ENCODE results near the gene MC3R.

The MC3R gene

GRCh38 chr20:56245761-56246160 is 2.8 kb upstream of the MC3R start:
- H3K27me3 ChIP-seq (replicated peaks; ENCODE audit: control insufficient read depth, insufficient read depth, low read length, poor library complexity, severe bottlenecking) = no peaks in the 10 kb centered on the region
- DNase-seq = no peak
- H3K4me3 ChIP-seq (ENCODE audit: insufficient read depth, low read depth, low read length, poor library complexity, severe bottlenecking) = no peak overlapping the region
- H3K9me3 ChIP-seq (ENCODE audit: control insufficient read depth, low read length) = no peaks in the 10 kb centered on the region
- H3K27ac ChIP-seq (ENCODE audit: insufficient read depth, low read length, poor library complexity, severe bottlenecking) = no peak overlapping the region
- no peaks in the 10 kb centered on the region for H3K36me3 ChIP-seq (ENCODE audit: control insufficient read depth, insufficient read depth, low read length)
- no peaks in the 10 kb centered on the region for H3K4me1 ChIP-seq (ENCODE audit: control insufficient read depth, insufficient read depth, low read length, poor library complexity, severe bottlenecking)

DNA sequence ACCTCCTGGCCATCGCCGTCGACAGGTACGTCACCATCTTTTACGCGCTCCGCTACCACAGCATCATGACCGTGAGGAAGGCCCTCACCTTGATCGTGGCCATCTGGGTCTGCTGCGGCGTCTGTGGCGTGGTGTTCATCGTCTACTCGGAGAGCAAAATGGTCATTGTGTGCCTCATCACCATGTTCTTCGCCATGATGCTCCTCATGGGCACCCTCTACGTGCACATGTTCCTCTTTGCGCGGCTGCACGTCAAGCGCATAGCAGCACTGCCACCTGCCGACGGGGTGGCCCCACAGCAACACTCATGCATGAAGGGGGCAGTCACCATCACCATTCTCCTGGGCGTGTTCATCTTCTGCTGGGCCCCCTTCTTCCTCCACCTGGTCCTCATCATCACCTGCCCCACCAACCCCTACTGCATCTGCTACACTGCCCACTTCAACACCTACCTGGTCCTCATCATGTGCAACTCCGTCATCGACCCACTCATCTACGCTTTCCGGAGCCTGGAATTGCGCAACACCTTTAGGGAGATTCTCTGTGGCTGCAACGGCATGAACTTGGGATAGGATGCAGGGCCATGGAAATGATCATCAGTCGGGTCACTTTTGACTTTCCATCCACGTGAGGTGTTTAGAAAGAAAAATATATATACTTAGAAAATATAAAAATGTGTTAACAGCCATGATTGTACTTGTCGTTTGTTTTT is 868 bp downstream of the MC3R start:
- Histone ChIP-seq H3K9me3 (ENCODE audit: control insufficient read depth, low read length) (no peaks in the 10 kb centered on the region), H3K36me3 (ENCODE audit: control insufficient read depth, insufficient read depth, low read length) (no peaks in the 10 kb centered on the region), H3K27ac (ENCODE audit: insufficient read depth, low read length, poor library complexity, severe bottlenecking) (no peak overlapping the region), H3K4me3 (ENCODE audit: insufficient read depth, low read depth, low read length, poor library complexity, severe bottlenecking) (no peak overlapping the region), H3K4me1 (ENCODE audit: control insufficient read depth, insufficient read depth, low read length, poor library complexity, severe bottlenecking) (no peaks in the 10 kb centered on the region), H3K27me3 (replicated peaks; ENCODE audit: control insufficient read depth, insufficient read depth, low read length, poor library complexity, severe bottlenecking) (no peaks in the 10 kb centered on the region)
- DNase-seq = no peak

GRCh38 chr20:56249956-56250355 is 1.4 kb downstream of the MC3R start:
- Histone ChIP-seq H3K9me3 (ENCODE audit: control insufficient read depth, low read length) (no peaks in the 10 kb centered on the region), H3K27ac (ENCODE audit: insufficient read depth, low read length, poor library complexity, severe bottlenecking) (no peak overlapping the region), H3K36me3 (ENCODE audit: control insufficient read depth, insufficient read depth, low read length) (no peaks in the 10 kb centered on the region), H3K4me1 (ENCODE audit: control insufficient read depth, insufficient read depth, low read length, poor library complexity, severe bottlenecking) (no peaks in the 10 kb centered on the region), H3K4me3 (ENCODE audit: insufficient read depth, low read depth, low read length, poor library complexity, severe bottlenecking) (no peak overlapping the region), H3K27me3 (replicated peaks; ENCODE audit: control insufficient read depth, insufficient read depth, low read length, poor library complexity, severe bottlenecking) (no peaks in the 10 kb centered on the region)
- DNase-seq = no peak

DNA sequence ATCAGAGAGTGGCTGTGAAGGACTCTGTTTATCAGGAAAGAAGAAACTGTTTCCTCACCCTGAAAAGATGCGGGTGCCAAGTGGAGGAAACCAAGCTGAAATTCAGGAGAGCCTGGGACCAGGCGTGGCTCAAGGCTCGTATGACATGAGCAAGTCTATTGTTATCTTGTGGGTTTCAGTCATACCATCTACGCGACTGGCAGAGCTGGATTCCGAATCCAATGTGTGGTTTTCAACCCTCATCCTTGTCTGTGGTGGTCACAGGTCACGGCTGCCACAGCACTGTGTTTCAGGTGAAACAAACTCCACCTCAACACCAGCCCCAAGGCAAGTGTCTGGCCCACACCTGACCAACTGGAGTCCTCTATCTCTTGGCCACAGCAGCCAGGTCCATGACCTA is 9.1 kb downstream of the MC3R start:
- H3K4me3 ChIP-seq (ENCODE audit: insufficient read depth, low read depth, low read length, poor library complexity, severe bottlenecking) = no peak overlapping the region
- H3K4me1 ChIP-seq (ENCODE audit: control insufficient read depth, insufficient read depth, low read length, poor library complexity, severe bottlenecking) = no peaks in the 10 kb centered on the region
- DNase-seq = no peak
- no peak overlapping the region for H3K27ac ChIP-seq (ENCODE audit: insufficient read depth, low read length, poor library complexity, severe bottlenecking)
- H3K36me3 ChIP-seq (ENCODE audit: control insufficient read depth, insufficient read depth, low read length) = no peaks in the 10 kb centered on the region
- H3K27me3 ChIP-seq (replicated peaks; ENCODE audit: control insufficient read depth, insufficient read depth, low read length, poor library complexity, severe bottlenecking) = no peaks in the 10 kb centered on the region
- no peaks in the 10 kb centered on the region for H3K9me3 ChIP-seq (ENCODE audit: control insufficient read depth, low read length)

- Histone ChIP-seq H3K4me1 (ENCODE audit: control insufficient read depth, insufficient read depth, low read length, poor library complexity, severe bottlenecking) (no peaks in the 10 kb centered on the region), H3K27me3 (replicated peaks; ENCODE audit: control insufficient read depth, insufficient read depth, low read length, poor library complexity, severe bottlenecking) (no peaks in the 10 kb centered on the region), H3K4me3 (ENCODE audit: insufficient read depth, low read depth, low read length, poor library complexity, severe bottlenecking) (no peak overlapping the region), H3K27ac (ENCODE audit: insufficient read depth, low read length, poor library complexity, severe bottlenecking) (no peak overlapping the region), H3K9me3 (ENCODE audit: control insufficient read depth, low read length) (no peaks in the 10 kb centered on the region), H3K36me3 (ENCODE audit: control insufficient read depth, insufficient read depth, low read length) (no peaks in the 10 kb centered on the region)
- no peak for DNase-seq
Observed at GRCh38 chr20:56259948-56260347, 11.4 kb downstream of the MC3R start.

DNA sequence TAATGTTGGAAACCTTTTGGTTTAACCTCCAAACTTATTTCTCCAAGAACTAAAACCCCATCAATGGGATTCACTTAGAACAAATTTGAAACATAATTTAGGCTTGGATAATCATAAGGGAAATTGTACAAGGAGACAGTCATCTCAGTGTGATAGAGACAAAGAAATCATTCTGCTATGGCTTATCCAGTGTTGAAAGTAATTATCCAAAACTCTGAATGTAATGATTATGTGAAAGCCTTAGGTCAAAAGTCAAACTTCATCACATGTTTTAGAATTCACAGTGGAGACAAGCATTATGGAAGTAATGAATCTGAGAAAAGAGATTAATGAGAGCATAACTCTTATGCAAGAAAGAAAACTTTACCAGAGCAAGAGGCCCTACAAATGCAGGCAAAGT is 20.0 kb downstream of the MC3R start:
- no peaks in the 10 kb centered on the region for H3K36me3 ChIP-seq (ENCODE audit: control insufficient read depth, insufficient read depth, low read length)
- H3K4me3 ChIP-seq (ENCODE audit: insufficient read depth, low read depth, low read length, poor library complexity, severe bottlenecking) = no peak overlapping the region
- DNase-seq = no peak
- H3K9me3 ChIP-seq (ENCODE audit: control insufficient read depth, low read length) = no peaks in the 10 kb centered on the region
- no peaks in the 10 kb centered on the region for H3K27me3 ChIP-seq (replicated peaks; ENCODE audit: control insufficient read depth, insufficient read depth, low read length, poor library complexity, severe bottlenecking)
- H3K27ac ChIP-seq (ENCODE audit: insufficient read depth, low read length, poor library complexity, severe bottlenecking) = no peak overlapping the region
- no peaks in the 10 kb centered on the region for H3K4me1 ChIP-seq (ENCODE audit: control insufficient read depth, insufficient read depth, low read length, poor library complexity, severe bottlenecking)

GRCh38 chr20:56271974-56272373 is 23.4 kb downstream of the MC3R start:
- Histone ChIP-seq H3K4me1 (ENCODE audit: control insufficient read depth, insufficient read depth, low read length, poor library complexity, severe bottlenecking) (no peaks in the 10 kb centered on the region), H3K27ac (ENCODE audit: insufficient read depth, low read length, poor library complexity, severe bottlenecking) (no peak overlapping the region), H3K36me3 (ENCODE audit: control insufficient read depth, insufficient read depth, low read length) (no peaks in the 10 kb centered on the region), H3K9me3 (ENCODE audit: control insufficient read depth, low read length) (no peaks in the 10 kb centered on the region), H3K4me3 (ENCODE audit: insufficient read depth, low read depth, low read length, poor library complexity, severe bottlenecking) (no peak overlapping the region), H3K27me3 (replicated peaks; ENCODE audit: control insufficient read depth, insufficient read depth, low read length, poor library complexity, severe bottlenecking) (no peaks in the 10 kb centered on the region)
- no peak for DNase-seq

DNA sequence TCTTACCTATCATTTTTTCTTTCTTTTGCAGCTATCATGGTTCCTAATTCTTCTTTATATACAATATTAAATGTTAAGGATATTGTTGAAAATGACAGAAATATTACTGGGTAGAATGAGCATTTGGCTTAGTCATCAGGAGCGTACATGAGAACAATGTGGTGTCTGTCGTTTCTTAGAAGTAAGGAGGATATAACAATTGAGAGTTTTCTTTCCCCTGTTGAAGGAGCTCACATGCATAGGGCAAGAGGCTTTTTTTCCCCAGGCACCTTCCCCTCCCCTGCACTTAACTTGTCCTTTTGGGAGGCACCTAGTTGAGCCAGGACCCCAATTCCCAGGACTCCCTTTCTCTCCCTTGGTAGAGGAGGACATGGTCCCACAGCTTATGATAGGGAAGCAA is 25.0 kb downstream of the MC3R start:
- no peak overlapping the region for H3K4me3 ChIP-seq (ENCODE audit: insufficient read depth, low read depth, low read length, poor library complexity, severe bottlenecking)
- H3K27me3 ChIP-seq (replicated peaks; ENCODE audit: control insufficient read depth, insufficient read depth, low read length, poor library complexity, severe bottlenecking) = no peaks in the 10 kb centered on the region
- H3K9me3 ChIP-seq (ENCODE audit: control insufficient read depth, low read length) = no peaks in the 10 kb centered on the region
- no peaks in the 10 kb centered on the region for H3K36me3 ChIP-seq (ENCODE audit: control insufficient read depth, insufficient read depth, low read length)
- no peak overlapping the region for H3K27ac ChIP-seq (ENCODE audit: insufficient read depth, low read length, poor library complexity, severe bottlenecking)
- DNase-seq = no peak
- no peaks in the 10 kb centered on the region for H3K4me1 ChIP-seq (ENCODE audit: control insufficient read depth, insufficient read depth, low read length, poor library complexity, severe bottlenecking)

DNA sequence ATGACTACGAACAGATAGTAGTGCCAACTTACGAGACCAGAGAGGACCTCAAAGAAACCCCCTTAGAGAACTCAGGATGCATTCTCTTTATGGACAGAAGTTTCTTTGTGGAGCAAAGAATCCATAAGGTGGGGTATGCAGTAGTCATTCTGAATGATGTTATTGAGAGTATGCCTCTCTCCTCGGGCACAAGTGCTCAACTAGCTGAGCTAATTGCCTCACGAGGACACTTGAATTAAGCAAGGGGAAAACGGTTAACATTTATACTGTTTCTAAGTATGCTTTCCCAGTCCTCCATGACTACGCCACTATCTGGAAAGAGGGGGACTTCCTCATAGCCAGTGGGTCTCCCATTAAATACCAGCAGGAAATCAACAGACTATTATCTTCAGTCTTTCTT is 25.6 kb downstream of the MC3R start:
- no peak overlapping the region for H3K27ac ChIP-seq (ENCODE audit: insufficient read depth, low read length, poor library complexity, severe bottlenecking)
- no peak overlapping the region for H3K4me3 ChIP-seq (ENCODE audit: insufficient read depth, low read depth, low read length, poor library complexity, severe bottlenecking)
- no peaks in the 10 kb centered on the region for H3K27me3 ChIP-seq (replicated peaks; ENCODE audit: control insufficient read depth, insufficient read depth, low read length, poor library complexity, severe bottlenecking)
- H3K36me3 ChIP-seq (ENCODE audit: control insufficient read depth, insufficient read depth, low read length) = no peaks in the 10 kb centered on the region
- no peaks in the 10 kb centered on the region for H3K4me1 ChIP-seq (ENCODE audit: control insufficient read depth, insufficient read depth, low read length, poor library complexity, severe bottlenecking)
- no peak for DNase-seq
- no peaks in the 10 kb centered on the region for H3K9me3 ChIP-seq (ENCODE audit: control insufficient read depth, low read length)

DNA sequence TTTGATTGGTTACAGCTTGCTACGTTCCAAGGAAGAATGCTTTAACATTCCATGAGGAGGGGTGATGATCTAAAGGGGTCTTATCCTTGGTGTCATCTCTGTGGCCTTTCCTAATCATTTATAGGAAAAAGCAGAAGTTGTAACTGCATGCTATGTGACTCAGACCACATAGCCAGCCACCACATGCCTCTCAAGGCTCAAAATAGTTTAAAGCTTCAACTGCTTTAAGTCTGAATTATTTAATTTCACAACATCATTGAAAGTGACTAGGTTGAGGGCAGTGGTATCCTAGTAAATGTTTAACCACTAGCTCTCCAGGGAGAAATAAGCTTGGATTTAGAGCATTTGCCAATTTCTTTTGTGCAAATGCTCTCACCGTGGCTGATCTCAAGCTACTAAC is 29.7 kb downstream of the MC3R start:
- Histone ChIP-seq H3K36me3 (ENCODE audit: control insufficient read depth, insufficient read depth, low read length) (no peaks in the 10 kb centered on the region), H3K27ac (ENCODE audit: insufficient read depth, low read length, poor library complexity, severe bottlenecking) (no peak overlapping the region), H3K9me3 (ENCODE audit: control insufficient read depth, low read length) (no peaks in the 10 kb centered on the region), H3K4me3 (ENCODE audit: insufficient read depth, low read depth, low read length, poor library complexity, severe bottlenecking) (no peak overlapping the region), H3K27me3 (replicated peaks; ENCODE audit: control insufficient read depth, insufficient read depth, low read length, poor library complexity, severe bottlenecking) (no peaks in the 10 kb centered on the region), H3K4me1 (ENCODE audit: control insufficient read depth, insufficient read depth, low read length, poor library complexity, severe bottlenecking) (no peaks in the 10 kb centered on the region)
- DNase-seq = no peak
